HepG2 (cell line): ENCODE results near the gene ANP32A. TPM values are rescaled to one million over a fixed set of nuclear protein-coding genes. Genes with fewer than 3 reads are reported as not detected.

Source experiments
- CCDC6 ChIP-seq: sonication (generic); formaldehyde crosslinking; IDR thresholded peaks from 2 replicates; pipeline ENCODE4 v1.8.1; 2022; ENCODE audit warnings: mild to moderate bottlenecking, missing genetic modification reagents, moderate library complexity
- ETV6 ChIP-seq: sonication (generic); formaldehyde crosslinking; conservative IDR thresholded peaks from 2 replicates; pipeline ENCODE4 v1.4.0; 2020; ENCODE audit warnings: missing genetic modification reagents
- FOXK1 ChIP-seq: sonication (generic); formaldehyde crosslinking; IDR thresholded peaks from 2 replicates; pipeline ENCODE4 v1.4.0; 2020; ENCODE audit warnings: low read depth, missing genetic modification reagents, borderline replicate concordance
- FOXO4 ChIP-seq: sonication (generic); formaldehyde crosslinking; conservative IDR thresholded peaks from 2 replicates; pipeline ENCODE4 v1.8.1; 2023; ENCODE audit warnings: missing genetic modification reagents
- HHEX ChIP-seq: IDR thresholded peaks from 2 replicates; pipeline ENCODE4 v1.6.1; 2016; ENCODE audit warnings: control low read depth
- MIER3 ChIP-seq: IDR thresholded peaks from 2 replicates; pipeline ENCODE4 v1.6.1; 2016; ENCODE audit warnings: missing compliant biosample characterization, borderline replicate concordance
- MTF2 ChIP-seq: sonication (generic); formaldehyde crosslinking; IDR thresholded peaks from 2 replicates; pipeline ENCODE4 v1.5.0; 2020; ENCODE audit warnings: missing genetic modification reagents, borderline replicate concordance
- MXD3 ChIP-seq: IDR thresholded peaks from 2 replicates; pipeline ENCODE4 v1.6.1; 2016; ENCODE audit warnings: mild to moderate bottlenecking, missing biosample characterization, missing genetic modification reagents
- NFE2 ChIP-seq: sonication (generic); formaldehyde crosslinking; IDR thresholded peaks from 2 replicates; pipeline ENCODE4 v1.4.0; 2020; ENCODE audit warnings: missing genetic modification reagents
- PAXIP1 ChIP-seq: sonication (generic); formaldehyde crosslinking; conservative IDR thresholded peaks from 2 replicates; pipeline ENCODE4 v1.4.0; 2020; ENCODE audit warnings: mild to moderate bottlenecking, missing genetic modification reagents, moderate library complexity
- SIN3B ChIP-seq: fragments of 150-350 bp; IDR thresholded peaks from 2 replicates; pipeline ENCODE4 v1.6.1; 2014; ENCODE audit warnings: low read length
- SNAI1 ChIP-seq: sonication (generic); formaldehyde crosslinking; IDR thresholded peaks from 2 replicates; pipeline ENCODE4 v1.5.0; 2020; ENCODE audit warnings: mild to moderate bottlenecking, missing genetic modification reagents, borderline replicate concordance
- SRSF4 ChIP-seq: fragments of 200-400 bp; formaldehyde crosslinking; IDR thresholded peaks from one replicate; pipeline ENCODE4 v1.6.1; 2018; ENCODE audit warnings: mild to moderate bottlenecking, low read depth, low read length, moderate library complexity; ENCODE audit not compliant: poor library complexity, severe bottlenecking
- ZFP91 ChIP-seq: sonication (generic); formaldehyde crosslinking; IDR thresholded peaks from 2 replicates; pipeline ENCODE4 v1.9.0; 2022; ENCODE audit warnings: missing genetic modification reagents, mild to moderate bottlenecking, borderline replicate concordance
- ZNF205 ChIP-seq: IDR thresholded peaks from 2 replicates; pipeline ENCODE4 v1.6.1; 2018; ENCODE audit warnings: missing biosample characterization, missing genetic modification reagents
- ZNF230 ChIP-seq: sonication (generic); formaldehyde crosslinking; IDR thresholded peaks from 2 replicates; pipeline ENCODE4 v1.4.0; 2020; ENCODE audit warnings: mild to moderate bottlenecking, missing genetic modification reagents
- ZNF274 ChIP-seq: sonication (generic); formaldehyde crosslinking; IDR thresholded peaks from 2 replicates; pipeline ENCODE4 v1.5.1; 2020; ENCODE audit warnings: mild to moderate bottlenecking, missing genetic modification reagents
- ZNF282 ChIP-seq: fragments of 450-650 bp; IDR thresholded peaks from 2 replicates; pipeline ENCODE4 v1.6.1; 2018; ENCODE audit not compliant: partially characterized antibody
- ZNF335 ChIP-seq: sonication (generic); formaldehyde crosslinking; IDR thresholded peaks from 2 replicates; pipeline ENCODE4 v1.4.0; 2020; ENCODE audit warnings: missing genetic modification reagents
- ZNF441 ChIP-seq: sonication (generic); formaldehyde crosslinking; IDR thresholded peaks from 2 replicates; pipeline ENCODE4 v1.7.0; 2021; ENCODE audit warnings: missing genetic modification reagents, borderline replicate concordance
- ZNF563 ChIP-seq: sonication (generic); formaldehyde crosslinking; IDR thresholded peaks from 2 replicates; pipeline ENCODE4 v1.8.0; 2022; ENCODE audit warnings: mild to moderate bottlenecking, moderate library complexity, missing genetic modification reagents
- ZNF616 ChIP-seq: sonication (generic); formaldehyde crosslinking; IDR thresholded peaks from 2 replicates; pipeline ENCODE4 v1.5.0; 2020; ENCODE audit warnings: low read depth, mild to moderate bottlenecking, missing genetic modification reagents
- ZNF746 ChIP-seq: sonication (generic); formaldehyde crosslinking; IDR thresholded peaks from 2 replicates; pipeline ENCODE4 v1.8.0; 2022; ENCODE audit warnings: mild to moderate bottlenecking, missing genetic modification reagents
- ZNF891 ChIP-seq: sonication (generic); formaldehyde crosslinking; IDR thresholded peaks from 2 replicates; pipeline ENCODE4 v1.5.0; 2020; ENCODE audit warnings: mild to moderate bottlenecking, missing genetic modification reagents
- polyA plus RNA-seq, 8 experiments: library from polyadenylated mRNA; depleted of rRNA in 3 of 8; stranded (reverse) in 7 of 8; unstranded in 1 of 8; fragments of >200 nt; fragmentation: Illumina TruSeq in 4 of 8; extraction: Trizol in 4 of 8; gene quantifications; 2 replicates each; pipeline versions ENCODE4 v1.2.1 to v1.2.3, GENCODE V29; 2011 to 2016; ENCODE audit warnings: low read depth in 4 of 8, missing spikeins in 1 of 8, mixed read lengths in 1 of 8; ENCODE audit not compliant: insufficient read depth in 1 of 8
- total RNA-seq, 5 experiments: library from RNA; depleted of rRNA; stranded (reverse); fragments of >200 nt; fragmentation: Illumina TruSeq; extraction: Trizol; gene quantifications; 2 replicates each; pipeline ENCODE4 v1.2.3, GENCODE V29; 2016; ENCODE audit warnings: low read depth in 1 of 5

ANP32A gene
- total and polyA plus RNA-seq, 2 of the 13 experiments (the other 11 are each of a cell fraction or from before 2014, with no cell fraction given) = 60.6 to 206 TPM

DNA sequence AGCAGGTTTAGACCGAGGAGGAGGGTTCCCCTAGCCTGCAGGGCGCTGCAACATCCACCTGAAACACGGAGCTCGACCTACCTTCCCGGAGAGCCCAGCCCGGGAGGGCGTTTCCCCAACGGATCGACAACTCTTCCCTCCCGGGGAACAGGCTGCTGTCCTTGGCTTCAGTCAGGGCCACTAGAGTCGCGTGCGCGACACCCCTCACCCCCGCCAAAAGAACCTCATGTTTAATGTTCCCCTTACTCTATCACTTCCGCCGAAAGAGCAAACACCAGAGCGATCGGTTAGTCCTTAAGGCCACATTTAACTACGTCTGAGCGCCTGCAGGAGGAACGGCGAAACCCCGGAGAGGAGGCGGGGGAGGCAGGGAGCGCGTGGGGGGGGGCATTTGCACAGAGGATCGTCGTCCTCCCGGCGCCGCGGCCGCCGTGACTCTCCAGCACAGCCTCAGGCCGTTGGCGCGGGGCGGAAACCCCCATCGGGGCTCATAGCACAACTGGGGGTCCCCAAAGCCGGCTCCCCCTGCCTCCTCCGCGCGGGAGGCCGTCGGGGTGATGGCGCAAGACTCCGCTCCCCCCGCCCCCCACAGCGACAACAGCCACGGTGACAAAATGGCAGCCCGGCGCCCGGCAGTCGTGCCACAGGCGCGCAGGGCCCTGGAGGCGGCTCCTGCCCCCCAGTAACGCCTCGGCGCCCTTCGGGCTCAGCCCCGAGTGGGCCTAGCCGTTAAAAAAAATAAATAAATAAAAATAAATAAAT is 3.2 kb downstream of the ANP32A start (continued):
- TF ChIP-seq PAXIP1 (CRISPR knock-in tag) (peak; percentile 29; the same call in 1 of the 2 replicates), ZNF616 (CRISPR knock-in tag) (no peak; the same call in 1 of the 2 replicates), SRSF4 (no peak), MXD3 (CRISPR knock-in tag) (no peak), ZNF274 (CRISPR knock-in tag) (no peak), ZNF891 (CRISPR knock-in tag) (0 out of 2 replicates have a peak, but pooled peaks have one; percentile 14), SIN3B (no peak), ETV6 (CRISPR knock-in tag) (no peak), ZNF335 (CRISPR knock-in tag) (no peak), CCDC6 (CRISPR knock-in tag) (no peak), FOXK1 (CRISPR knock-in tag) (no peak), SNAI1 (CRISPR knock-in tag) (0 out of 2 replicates have a peak, but pooled peaks have one; percentile 62), ZNF282 (no peak), ZFP91 (peak; percentile 47; the same call in 1 of the 2 replicates), ZNF230 (no peak), FOXO4 (no peak), HHEX (no peak), ZNF441 (CRISPR knock-in tag) (no peak), NFE2 (no peak), MIER3 (CRISPR knock-in tag) (no peak), ZNF563 (CRISPR knock-in tag) (no peak), ZNF205 (CRISPR knock-in tag) (no peak), ZNF746 (CRISPR knock-in tag) (no peak), MTF2 (CRISPR knock-in tag) (no peak)
